HepG2 (cell line): ENCODE measurements around the gene SMIM24. TPM values are rescaled to one million over a fixed set of nuclear protein-coding genes. Genes with fewer than 3 reads are reported as not detected.
A peak's percentile ranks its signal among the peaks of the same experiment; 100 is the strongest.

Experiments
- KDM5A ChIP-seq: fragments of 200-600 bp; sonication (generic); IDR thresholded peaks from 2 replicates; pipeline ENCODE4 v1.7.0; 2018; ENCODE audit warnings: antibody characterized with exemption, mild to moderate bottlenecking, low read length, borderline replicate concordance
- PHF8 ChIP-seq: sonication (generic); formaldehyde crosslinking; IDR thresholded peaks from 2 replicates; pipeline ENCODE4 v1.5.0; 2020; ENCODE audit warnings: missing genetic modification reagents
- POLR2G ChIP-seq: fragments of 200-400 bp; formaldehyde crosslinking; IDR thresholded peaks from 2 replicates; pipeline ENCODE4 v1.6.1; 2018; ENCODE audit warnings: mild to moderate bottlenecking, low read depth, low read length, moderate library complexity
- RARG ChIP-seq: sonication (generic); formaldehyde crosslinking; IDR thresholded peaks from 2 replicates; pipeline ENCODE4 v1.4.0; 2020; ENCODE audit warnings: low read depth, mild to moderate bottlenecking, missing genetic modification reagents
- RERE ChIP-seq: IDR thresholded peaks from 2 replicates; pipeline ENCODE4 v1.6.1; 2016; ENCODE audit warnings: low read depth, missing genetic modification reagents, missing compliant biosample characterization
- RFXAP ChIP-seq: sonication (generic); formaldehyde crosslinking; IDR thresholded peaks from 2 replicates; pipeline ENCODE4 v1.4.0; 2020; ENCODE audit warnings: missing genetic modification reagents, borderline replicate concordance
- SALL2 ChIP-seq: sonication (generic); formaldehyde crosslinking; IDR thresholded peaks from 2 replicates; pipeline ENCODE4 v1.8.1; 2023; ENCODE audit warnings: mild to moderate bottlenecking, missing genetic modification reagents, inconsistent platforms
- SMARCC2 ChIP-seq: fragments of 450-650 bp; IDR thresholded peaks from 2 replicates; pipeline ENCODE4 v1.6.1; 2017; ENCODE audit warnings: antibody characterized with exemption, mild to moderate bottlenecking
- SSRP1 ChIP-seq: IDR thresholded peaks from 2 replicates; pipeline ENCODE4 v1.6.1; 2016; ENCODE audit warnings: control low read depth
- ZBTB40 ChIP-seq, 2 experiments: fragments of 450-650 bp in 1 of 2; sonication (generic) in 1 of 2; formaldehyde crosslinking in 1 of 2; IDR thresholded peaks; 2 replicates each; pipeline versions ENCODE4 v1.6.1 to v1.8.0; 2016 to 2022; ENCODE audit warnings: antibody characterized with exemption in 1 of 2, mild to moderate bottlenecking in 1 of 2, missing genetic modification reagents in 1 of 2
- ZFP82 ChIP-seq: sonication (generic); formaldehyde crosslinking; IDR thresholded peaks from 2 replicates; pipeline ENCODE4 v1.5.1; 2020; ENCODE audit warnings: mild to moderate bottlenecking, missing genetic modification reagents, borderline replicate concordance
- ZNF335 ChIP-seq: sonication (generic); formaldehyde crosslinking; IDR thresholded peaks from 2 replicates; pipeline ENCODE4 v1.4.0; 2020; ENCODE audit warnings: missing genetic modification reagents
- ZNF501 ChIP-seq: sonication (generic); formaldehyde crosslinking; IDR thresholded peaks from 2 replicates; pipeline ENCODE4 v1.5.1; 2020; ENCODE audit warnings: mild to moderate bottlenecking, moderate library complexity, missing genetic modification reagents
- ZNF569 ChIP-seq: sonication (generic); formaldehyde crosslinking; IDR thresholded peaks from 2 replicates; pipeline ENCODE4 v1.5.0; 2020; ENCODE audit warnings: mild to moderate bottlenecking, missing genetic modification reagents, moderate library complexity, borderline replicate concordance
- polyA plus RNA-seq, 8 experiments: library from polyadenylated mRNA; depleted of rRNA in 3 of 8; stranded (reverse) in 7 of 8; unstranded in 1 of 8; fragments of >200 nt; fragmentation: Illumina TruSeq in 4 of 8; extraction: Trizol in 4 of 8; gene quantifications; 2 replicates each; pipeline versions ENCODE4 v1.2.1 to v1.2.3, GENCODE V29; 2011 to 2016; ENCODE audit warnings: low read depth in 4 of 8, missing spikeins in 1 of 8, mixed read lengths in 1 of 8; ENCODE audit not compliant: insufficient read depth in 1 of 8
- total RNA-seq, 5 experiments: library from RNA; depleted of rRNA; stranded (reverse); fragments of >200 nt; fragmentation: Illumina TruSeq; extraction: Trizol; gene quantifications; 2 replicates each; pipeline ENCODE4 v1.2.3, GENCODE V29; 2016; ENCODE audit warnings: low read depth in 1 of 5

The SMIM24 gene
- total and polyA plus RNA-seq, 2 of the 13 experiments (the other 11 are each of a cell fraction or from before 2014, with no cell fraction given) = 11.2 to 70.6 TPM

GRCh38 chr19:3500429-3501101 lies 20.2 kb upstream of the SMIM24 start, which contains the start of gene DOHH (continued):
- no peak for TF ChIP-seq RERE (CRISPR knock-in tag)
- peak; percentile 92 for TF ChIP-seq KDM5A
- no peak for TF ChIP-seq SSRP1 (CRISPR knock-in tag)
- TF ChIP-seq SMARCC2 = no peak
- peak; percentile 97 for TF ChIP-seq RFXAP (CRISPR knock-in tag)
- no peak for TF ChIP-seq ZBTB40 (IDR thresholded peaks at IDR 0.05)
- peak; percentile 90 for TF ChIP-seq ZBTB40 (CRISPR knock-in tag; IDR thresholded peaks at IDR 0.05)
- no peak; the same call in 1 of the 2 replicates for TF ChIP-seq RARG
- TF ChIP-seq PHF8 (CRISPR knock-in tag) = peak; percentile 89
- TF ChIP-seq ZNF335 (CRISPR knock-in tag) = no peak
- TF ChIP-seq POLR2G = peak; percentile 92
- no peak; the same call in 1 of the 2 replicates for TF ChIP-seq SALL2
- 0 out of 2 replicates have a peak, but pooled peaks have one; percentile 41 for TF ChIP-seq ZFP82 (CRISPR knock-in tag)
- TF ChIP-seq ZNF569 = no peak
- TF ChIP-seq ZNF501 (CRISPR knock-in tag) = peak; percentile 93
